NK-92 (cell line): ENCODE results near the gene ARRDC4.

Source experiments
- DNase-seq: peaks from one replicate; lab custom pipeline; 2025; ENCODE audit not compliant: unreplicated experiment; lab: John Stamatoyannopoulos, UW

Gene ARRDC4, protein sequence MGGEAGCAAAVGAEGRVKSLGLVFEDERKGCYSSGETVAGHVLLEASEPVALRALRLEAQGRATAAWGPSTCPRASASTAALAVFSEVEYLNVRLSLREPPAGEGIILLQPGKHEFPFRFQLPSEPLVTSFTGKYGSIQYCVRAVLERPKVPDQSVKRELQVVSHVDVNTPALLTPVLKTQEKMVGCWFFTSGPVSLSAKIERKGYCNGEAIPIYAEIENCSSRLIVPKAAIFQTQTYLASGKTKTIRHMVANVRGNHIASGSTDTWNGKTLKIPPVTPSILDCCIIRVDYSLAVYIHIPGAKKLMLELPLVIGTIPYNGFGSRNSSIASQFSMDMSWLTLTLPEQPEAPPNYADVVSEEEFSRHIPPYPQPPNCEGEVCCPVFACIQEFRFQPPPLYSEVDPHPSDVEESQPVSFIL

DNA sequence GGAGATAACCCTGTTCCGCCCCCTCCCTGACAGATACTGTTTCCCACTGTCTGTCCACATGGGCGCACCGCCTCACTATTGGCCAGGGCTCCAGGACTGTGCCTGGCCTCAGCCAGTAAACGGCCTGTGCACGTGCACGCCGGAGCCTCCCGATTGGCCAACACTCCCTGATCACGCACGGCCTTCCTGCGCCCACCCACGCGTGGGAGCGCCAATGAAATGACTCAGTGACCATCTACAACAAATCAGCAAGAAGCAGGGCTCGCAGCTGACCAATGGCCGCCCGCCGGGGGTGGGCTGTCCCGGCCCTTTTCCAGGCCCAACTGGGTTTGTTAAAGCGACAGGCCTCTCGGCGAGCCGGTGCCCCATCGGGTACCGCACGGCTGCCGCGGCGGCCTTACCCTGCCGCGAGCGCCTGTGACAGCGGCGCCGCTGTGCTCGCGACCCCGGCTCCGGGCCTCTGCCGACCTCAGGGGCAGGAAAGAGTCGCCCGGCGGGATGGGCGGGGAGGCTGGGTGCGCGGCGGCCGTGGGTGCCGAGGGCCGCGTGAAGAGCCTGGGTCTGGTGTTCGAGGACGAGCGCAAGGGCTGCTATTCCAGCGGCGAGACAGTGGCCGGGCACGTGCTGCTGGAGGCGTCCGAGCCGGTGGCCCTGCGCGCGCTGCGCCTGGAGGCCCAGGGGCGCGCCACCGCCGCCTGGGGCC is at the start of gene ARRDC4:
ARRDC4 (plus strand) TSS at position 340 of the 703 bp plus-strand sequence; CDS start at position 499, 159 bp downstream.
- DNase-seq = peak; percentile 88

DNA sequence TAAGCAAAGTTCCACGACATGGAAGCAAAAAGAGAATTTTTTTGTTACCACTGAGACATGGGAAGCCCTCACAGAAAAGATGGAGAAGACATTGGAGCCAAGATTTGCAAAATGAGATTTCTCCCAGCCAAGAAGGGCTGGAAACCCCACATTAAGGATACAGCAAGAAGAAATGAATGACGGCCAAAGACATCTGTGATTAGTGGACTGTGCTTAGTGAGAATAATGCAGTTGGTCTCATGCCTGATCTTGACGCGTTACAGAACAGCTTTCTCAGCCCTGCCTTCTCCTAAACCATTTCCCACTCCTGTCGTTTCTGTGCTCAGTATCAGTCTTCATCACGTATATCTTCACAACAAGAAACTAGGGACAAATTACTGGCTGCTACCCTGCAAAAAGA is 45.8 kb upstream of the ARRDC4 start:
- no peak for DNase-seq

DNA sequence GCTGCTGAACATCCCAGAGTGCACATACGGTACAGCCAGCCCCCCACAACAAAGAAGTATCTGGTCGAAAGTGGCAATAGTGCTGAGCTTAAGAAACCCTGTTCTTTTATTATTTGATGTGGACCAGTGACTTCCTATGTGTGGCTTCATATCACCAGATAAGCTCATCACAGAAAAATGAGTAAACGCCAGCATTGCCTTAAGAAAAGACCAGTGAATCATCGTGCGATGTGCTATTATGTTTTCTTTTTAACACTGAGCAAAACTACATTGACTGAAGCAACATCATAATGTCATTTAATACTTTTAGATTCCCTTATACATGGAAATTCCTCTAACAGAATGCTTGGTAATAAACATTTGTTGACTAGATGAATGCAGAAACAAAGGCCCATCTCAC is 45.2 kb upstream of the ARRDC4 start:
- DNase-seq = no peak

DNA sequence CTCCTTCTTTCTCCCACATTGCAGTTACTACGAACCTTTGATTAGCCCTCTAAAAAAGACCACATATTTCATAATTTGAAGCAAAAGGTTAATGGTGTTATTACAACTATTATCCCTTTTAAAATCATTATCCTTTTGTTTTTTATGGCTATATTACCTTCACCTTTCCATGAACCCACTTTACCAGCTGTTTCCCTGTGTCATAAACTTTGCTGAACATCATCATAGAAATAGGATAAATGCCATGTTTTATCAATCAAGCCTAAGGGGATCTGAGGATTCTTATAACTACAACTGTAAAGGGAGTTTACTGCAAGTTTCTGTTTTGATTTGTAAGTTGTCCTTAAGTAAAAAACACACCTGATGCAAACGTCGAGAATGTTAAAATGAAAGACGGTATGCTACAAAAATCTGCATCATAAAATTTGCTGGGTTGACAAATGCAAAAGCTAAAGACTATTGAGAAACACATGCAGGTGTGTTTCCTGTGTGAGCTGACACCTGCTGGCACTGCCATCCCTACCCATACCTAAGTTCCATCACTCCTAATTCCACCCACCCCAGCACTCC is 39.1 kb upstream of the ARRDC4 start:
- DNase-seq = no peak

DNA sequence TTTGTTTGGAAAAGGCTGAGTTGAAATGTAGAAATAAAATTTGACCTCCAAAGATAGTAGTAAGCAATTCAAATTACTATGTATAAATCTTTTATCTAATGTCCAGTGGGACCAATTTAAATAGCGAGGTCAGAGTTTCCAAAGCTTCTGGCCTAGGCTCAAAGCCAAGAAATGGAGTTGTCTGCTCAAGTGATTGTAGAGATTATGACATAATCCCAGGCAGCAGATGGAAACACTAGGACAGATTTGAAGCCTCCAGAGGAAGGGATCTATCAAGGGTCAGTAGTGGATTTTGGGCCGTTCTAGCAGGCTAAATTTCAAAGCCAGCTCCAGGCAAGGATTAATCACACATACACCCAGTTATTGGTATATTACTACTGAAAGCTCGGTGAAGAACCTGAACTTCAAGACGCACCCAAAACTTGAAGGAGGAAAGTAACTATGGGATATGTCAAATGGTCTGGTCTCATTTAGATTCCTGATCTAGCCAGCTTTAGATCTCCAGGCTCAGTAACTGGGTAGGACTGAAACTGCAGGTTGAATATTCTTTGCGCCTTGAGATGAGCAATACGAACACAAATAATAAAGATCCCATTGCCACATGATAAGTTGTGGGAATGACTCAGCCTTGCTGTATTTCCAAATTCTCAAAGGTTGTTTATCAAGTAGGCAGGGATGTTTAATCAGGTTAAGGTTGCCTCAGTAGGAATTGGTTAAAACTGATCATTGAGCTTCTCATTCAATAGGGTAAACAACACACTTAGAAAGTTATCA is 30.9 kb upstream of the ARRDC4 start:
- DNase-seq = no peak

DNA sequence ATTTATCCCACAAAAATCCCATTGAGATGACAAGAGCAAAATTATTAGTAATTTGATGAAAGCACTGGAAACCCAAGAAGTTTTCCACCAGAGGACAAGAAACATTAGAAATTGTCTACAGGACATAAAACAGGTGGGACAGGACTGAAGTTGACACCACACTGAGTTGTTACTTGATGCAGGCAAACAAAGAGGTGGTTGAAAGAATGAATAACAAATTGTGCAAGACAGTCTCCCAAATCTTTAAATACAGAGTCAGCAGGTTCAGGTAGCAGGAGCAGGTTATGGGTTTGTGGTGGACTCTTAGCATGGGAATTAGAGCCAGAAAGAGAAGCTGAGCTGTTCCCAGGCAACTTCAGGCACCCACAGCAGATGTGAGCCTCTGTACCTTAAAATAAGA is 30.3 kb upstream of the ARRDC4 start:
- DNase-seq = no peak

DNA sequence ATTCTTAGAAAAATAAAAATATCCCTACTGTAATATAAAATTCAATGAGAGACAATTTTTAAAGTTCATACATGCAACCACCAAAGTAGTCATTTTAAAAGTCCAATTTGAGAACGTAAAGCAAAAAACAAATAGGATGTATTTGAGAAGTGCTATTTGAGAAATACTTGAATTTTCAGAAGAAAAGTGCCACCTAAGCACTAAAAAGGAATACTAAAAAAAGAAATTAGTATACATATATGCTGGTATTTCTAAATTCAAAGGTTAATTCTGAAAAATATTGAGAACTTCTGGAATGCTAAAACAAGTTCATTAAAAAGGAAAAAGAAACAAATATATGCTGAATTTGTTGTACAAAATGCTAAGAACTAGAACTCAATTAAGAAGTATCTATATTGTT is 29.2 kb upstream of the ARRDC4 start:
- no peak for DNase-seq

DNA sequence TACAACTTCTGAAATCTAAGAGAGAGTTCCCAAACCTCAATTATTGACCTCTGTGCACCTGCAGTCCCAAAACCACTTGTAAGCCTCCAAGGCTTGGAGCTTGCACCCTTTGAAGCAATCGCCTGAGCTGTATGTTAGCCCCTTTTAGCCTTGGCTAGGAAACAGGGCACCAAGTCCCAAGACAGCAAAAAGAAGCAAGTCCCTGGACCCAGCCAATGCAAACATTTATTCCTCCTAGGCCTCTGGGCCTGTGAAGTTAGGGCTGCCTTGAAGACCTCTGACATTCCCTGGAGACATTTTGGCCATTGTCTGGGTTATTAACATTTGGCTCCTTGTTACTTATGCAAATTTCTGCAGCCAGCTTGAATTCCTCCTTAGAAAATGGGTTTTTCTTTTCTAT is 26.9 kb upstream of the ARRDC4 start:
- DNase-seq = no peak

DNA sequence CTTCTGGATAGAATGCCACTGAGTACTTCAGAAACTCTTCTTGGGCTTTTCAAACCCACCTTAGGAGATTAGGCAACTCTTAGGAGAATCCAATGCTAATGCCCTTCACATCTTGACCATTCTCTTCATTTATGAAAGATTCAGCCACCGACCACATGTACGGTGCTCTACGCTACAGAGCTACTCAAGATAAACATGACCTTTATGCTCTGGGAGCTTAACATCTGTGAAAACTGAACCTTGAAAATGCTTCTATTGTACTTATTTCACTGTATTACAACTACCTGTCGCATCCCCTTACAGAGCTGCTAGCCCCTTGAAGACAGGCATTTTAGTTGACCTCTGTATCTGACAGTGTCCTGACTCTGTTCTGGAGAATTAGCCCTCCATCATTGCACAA is 19.5 kb upstream of the ARRDC4 start:
- no peak for DNase-seq

DNA sequence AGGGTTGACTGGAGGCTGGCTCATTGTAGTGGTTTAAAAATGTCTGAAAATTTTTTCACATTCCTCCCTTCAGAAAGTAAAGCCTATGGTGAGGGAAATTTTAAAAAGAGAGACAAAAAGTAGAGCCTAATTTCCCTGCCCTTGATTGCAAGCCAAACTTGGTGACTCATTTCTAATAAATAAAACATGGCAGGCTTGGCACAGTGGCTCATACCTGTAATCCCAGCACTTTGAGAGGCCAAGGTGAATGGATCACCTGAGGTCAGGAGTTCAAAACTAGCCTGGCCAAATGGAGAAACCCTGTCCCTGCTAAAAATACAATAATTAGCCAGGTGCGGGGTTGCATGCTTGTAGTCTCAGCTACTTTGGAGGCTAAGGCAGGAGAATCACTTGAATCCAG is 18.9 kb upstream of the ARRDC4 start:
- DNase-seq = no peak

DNA sequence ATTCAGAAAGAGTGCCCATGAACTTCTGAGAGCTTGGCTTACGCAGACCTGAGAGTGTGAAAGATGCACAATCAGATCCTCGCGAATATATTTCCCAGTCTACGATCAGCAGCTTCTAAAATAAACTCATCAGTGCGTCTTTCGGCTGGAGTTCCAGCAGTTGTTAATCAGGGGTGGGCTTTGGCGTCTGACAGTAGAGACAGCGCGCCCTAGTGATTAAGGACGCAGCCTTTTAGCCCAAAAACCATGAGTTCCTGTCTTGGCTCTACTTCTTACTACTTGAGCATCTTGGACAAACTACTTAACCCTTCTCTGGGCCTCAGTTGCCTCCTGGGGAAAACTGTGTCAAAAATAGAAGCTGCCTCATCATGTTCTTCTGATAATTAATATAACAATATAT is 15.8 kb upstream of the ARRDC4 start:
- DNase-seq = no peak

DNA sequence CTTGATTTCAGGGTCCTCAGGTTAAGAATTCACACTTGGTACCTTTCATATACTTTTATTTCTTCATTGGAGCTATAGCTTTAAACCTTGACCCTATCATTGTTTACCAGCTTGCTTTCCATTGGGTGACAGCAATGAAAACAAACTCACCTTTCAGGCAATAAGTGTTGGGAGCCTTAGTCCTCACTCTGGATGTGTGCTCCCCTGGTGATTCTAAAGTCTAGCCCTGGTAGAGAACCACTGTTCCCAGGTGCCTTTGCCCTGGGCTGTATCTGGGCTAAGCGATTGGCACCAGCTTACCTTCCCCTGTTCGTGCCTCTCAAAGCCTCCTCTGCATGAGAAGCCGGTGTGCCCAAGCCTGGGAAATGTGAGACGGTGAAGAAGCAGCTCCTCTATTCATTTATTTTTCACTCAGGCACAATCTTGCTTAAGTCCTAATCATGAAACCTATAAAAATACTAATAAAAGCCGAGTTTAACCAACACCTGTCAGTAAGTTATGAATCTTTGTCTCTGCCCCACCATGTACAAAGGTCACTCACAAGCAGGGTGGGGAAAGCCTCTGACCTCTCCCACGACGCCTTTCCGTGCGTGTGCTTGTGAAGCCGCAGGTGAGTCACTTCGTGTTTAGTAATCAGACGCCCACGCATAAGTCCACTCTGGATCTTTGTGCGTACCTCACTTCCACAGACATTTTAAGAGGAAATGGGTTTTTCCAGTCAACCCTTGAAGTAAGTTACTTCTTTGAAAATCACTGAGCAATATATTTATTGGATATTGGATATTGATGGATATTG is 12.8 kb upstream of the ARRDC4 start:
- DNase-seq = no peak

DNA sequence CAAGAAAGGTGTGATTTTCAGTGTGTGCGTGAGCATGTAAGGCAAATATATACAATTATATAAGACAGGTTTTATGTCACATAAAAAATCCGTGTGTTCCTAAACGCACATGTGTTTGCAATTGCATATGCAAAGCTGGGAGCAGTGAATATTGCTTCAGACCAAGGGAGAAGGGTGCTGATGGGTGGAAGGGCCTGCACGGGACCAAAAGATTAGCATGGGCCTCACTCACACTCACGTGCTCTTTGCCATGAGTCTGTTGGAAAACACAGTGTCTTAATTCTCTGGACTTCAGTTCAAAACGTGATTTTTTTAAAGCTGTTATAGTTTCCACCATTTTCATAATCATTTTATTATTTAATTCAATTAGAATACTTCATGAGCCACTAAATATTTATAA is 7.2 kb upstream of the ARRDC4 start:
- no peak for DNase-seq

DNA sequence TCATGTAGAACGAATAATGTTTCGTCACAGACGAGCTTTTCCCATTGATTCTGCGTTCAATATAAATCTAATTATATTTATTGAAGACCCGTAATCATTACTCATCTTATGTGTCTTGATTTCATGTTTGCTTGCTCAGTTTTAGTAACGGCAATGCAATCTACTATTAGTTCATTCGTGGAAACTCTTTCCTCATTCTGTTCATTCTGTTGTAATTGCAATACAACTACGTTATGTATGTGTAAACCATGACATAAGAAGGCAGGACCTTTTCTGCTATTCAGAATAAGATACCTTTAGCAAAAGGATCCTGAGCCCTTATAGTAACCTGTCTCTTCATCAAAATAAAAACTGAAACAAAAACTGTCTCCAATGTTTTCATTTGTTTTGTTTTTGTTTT is 6.8 kb upstream of the ARRDC4 start:
- no peak for DNase-seq

DNA sequence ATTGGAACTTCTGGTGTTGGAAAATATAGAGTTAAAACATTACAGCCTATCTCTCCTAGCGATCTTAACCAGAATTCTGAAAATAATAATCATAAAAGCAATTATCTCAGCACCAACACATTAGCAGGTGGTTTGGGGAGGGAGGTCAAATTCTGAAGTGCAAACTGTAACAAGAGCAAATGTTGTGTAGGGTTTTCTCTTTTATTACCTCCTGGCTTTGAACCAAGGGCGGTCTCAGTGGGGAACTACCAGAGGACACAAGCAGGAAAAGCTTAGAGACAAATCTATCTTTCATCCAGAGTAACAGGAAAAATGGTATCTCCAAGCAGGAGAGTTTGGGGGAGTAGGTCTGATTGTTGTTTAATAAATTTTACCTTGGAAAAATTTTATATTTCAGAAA is 5.5 kb upstream of the ARRDC4 start:
- no peak for DNase-seq

DNA sequence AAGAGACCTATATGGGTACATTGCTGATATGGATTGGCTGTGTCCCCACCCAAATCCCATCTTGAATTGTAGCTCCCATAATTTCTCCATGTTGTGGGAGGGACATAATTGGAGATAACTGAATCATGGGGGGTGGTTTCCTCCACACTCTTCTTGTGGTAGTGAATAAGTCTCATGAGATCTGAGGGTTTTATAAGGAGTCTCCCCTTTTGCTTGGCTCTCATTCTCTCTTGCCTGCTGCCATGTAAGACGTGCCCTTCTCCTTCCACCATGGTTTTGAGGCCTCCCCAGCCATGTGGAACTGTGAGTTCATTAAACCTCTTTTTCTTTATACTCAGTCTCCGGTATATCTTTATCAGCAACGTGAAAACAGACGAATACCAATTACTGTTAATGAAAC is 5.0 kb upstream of the ARRDC4 start:
- DNase-seq = no peak

DNA sequence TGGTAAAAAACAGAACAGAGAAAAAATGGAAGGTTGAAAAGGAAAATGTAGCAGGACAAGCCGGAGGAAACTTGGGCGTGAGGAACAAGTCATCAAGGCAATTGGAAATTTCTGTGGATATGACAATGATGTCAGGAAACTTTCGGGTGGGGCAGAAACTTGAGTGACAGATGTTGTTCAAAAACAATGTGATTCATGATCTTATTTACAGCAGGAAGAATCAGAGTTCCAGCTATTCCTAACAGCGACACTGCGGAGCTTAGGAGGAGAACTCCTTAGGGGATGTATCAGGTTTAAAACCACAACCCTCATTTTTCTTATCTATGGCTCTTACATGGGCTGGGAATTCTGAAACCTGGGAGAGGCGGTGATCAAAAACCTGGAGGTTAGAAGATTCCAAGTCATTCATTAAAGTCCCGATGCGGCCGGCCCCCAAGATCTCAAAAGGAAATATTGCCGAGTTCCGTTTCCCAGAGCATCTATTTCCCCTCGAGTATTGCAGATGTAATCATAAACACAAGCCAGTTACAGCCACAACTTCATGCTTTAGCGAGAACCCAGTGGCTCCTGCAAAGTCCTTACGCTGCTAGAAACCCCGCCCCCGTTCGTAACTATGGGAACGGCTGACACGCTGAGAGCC is 659 bp upstream of the ARRDC4 start:
- DNase-seq = no peak

DNA sequence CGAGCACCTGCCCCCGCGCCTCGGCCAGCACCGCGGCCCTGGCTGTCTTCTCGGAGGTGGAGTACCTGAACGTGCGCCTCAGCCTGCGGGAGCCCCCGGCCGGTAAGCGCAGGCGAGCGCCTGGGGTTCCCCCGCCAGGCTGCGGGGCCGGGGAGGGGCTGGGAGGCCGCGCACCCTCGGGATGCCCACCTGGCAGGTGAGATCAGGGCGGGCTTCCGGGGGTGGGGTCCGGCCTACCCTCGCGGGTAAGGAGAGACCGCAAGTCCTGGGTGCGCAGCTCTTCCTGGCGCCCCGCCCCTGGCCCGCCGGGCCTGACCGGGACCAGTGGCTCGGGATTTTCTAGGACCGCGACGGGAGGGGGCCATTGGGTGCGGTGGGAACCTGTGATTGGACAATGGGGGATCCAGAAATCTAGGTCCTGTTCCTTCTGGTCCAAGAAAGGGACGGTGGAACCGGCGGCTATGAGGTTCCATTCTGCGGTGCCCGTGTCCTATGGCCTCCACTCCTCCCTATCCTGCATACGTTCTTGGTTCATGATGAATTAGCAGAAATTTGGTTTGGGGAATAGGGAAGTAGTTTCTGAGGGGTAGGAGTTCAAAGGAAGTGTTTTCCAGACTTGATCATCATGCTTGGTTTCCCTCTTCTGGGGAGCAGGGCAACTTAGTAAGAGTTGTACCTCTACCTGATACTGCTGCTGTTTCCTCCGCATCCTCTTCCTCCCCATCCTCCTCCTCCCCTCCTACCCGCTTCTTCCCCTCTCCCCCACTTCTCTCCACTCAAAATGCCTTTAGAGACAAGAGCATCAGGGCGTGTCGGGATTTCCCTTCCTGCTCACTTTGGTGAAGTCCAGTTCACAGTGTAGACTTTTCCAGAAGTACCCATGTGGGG is 808 bp downstream of the ARRDC4 start:
- DNase-seq = no peak

DNA sequence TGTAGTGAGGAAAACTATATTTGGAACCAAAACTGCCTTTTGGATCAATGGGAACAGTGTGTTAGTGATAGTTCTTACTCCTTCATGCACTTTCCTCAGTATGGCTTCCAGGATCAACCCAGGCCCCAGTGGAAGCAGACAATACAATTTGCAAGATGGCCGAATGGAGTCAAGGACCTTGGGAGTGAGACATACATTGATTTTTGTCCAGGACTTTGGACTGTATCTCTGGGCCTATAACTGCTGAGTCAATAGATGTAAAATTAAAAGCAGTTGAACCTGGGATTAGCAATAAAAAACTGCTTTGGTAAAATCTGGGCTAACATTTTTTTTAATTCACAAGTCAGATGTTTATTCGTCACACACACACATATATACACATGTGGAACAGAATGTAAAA is 1.8 kb downstream of the ARRDC4 start:
- DNase-seq = no peak
